ENCODE results near the gene COX20.
"Not testable (repeated sequence)": the region's sequence is repeated elsewhere in the genome, so short reads cannot be mapped to it uniquely, and the experiment has no call there.

COX20 gene, protein sequence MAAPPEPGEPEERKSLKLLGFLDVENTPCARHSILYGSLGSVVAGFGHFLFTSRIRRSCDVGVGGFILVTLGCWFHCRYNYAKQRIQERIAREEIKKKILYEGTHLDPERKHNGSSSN

DNA sequence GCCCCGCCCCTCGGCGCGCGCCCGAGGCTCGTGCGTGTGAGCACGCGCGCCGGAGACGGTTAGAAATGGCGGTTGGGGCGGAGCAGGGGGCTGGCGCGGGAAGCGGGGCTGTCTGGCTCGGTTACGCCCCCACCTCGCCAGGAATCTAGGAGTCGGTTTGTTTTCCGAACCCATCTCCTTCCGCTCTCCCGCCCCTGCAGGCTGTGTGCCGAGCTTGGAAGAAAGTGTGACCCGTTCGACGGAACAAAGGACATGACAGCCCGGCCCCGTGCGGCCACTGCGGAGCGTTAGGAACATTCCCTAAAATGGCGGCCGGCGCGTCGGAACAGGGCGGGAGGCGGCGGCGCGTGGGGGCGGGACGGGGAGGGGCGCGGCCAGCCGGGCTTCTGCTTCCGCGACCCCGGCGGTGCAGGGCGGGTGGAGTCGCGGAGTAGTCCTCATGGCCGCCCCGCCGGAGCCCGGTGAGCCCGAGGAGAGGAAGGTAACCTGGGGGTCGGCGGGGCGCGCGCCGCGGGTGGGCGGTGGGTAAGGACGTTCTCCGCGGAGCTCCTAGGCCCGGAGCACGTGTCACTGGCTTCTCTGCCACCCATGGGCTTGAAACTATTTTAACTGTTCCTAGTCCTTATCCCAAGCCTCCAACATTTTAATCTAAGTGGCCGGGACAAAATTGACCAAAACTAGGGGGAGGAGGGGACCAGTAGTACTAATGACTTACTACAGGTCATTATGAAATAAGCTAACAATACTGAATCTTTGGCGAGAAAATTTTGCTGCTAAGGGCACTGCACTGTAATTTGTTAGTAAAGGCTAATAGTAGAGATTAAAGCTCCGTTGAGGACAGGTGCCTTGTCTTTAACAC is at the start of gene COX20:
TSS of gene COX20 (plus strand) at position 383 of the 859 bp plus-strand sequence. CDS start at position 440, 57 bp downstream.
- H3K27ac ChIP-seq, result peak within 1 kb of the TSS; percentile 96 to 100 (median 100)

DNA sequence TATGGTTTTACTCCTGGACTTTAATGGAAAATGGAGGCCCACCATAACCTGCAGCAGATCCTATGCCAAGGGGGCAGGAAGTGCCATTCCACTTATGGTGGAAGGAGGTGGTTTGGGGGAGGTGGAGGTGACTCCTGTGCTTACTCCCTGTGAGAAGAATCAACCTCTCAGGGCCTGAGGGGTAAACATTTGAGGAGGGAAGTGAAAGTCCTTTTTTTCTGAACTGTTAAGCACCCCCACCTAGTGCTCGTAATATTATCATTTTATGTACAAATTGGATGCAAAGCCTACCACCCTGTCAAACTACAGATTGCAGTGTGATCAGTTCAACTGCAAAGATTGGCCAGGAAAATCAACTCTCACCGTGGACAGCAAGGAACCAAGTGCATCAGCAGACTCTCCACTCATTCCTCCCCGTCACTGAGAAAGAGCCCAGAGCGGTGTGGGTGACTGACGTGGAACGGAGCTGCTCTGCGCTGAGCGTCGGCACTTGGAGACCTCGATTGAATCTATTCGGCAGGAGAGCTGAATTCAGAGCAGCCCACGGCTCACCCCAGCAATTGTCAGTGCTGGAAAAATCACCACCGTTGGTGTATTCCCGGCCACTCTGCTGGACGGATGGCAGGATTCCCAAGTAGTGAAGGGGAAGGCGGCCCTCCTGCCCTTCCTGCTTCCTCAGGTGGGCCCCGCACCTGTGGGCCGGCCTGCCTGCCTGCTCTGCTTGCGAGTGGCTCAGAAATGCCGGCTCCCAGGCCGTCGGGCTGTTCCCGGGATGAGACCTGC is 46.8 kb upstream of the COX20 start:
- Histone ChIP-seq H3K4me3 (no peak overlapping the region), H3K27ac (no peak overlapping the region)

More for the DNA sequence above, at the start of gene COX20:
- peak within 1 kb of the TSS; percentile 62 to 80 (median 76) for H3K4me3 ChIP-seq

DNA sequence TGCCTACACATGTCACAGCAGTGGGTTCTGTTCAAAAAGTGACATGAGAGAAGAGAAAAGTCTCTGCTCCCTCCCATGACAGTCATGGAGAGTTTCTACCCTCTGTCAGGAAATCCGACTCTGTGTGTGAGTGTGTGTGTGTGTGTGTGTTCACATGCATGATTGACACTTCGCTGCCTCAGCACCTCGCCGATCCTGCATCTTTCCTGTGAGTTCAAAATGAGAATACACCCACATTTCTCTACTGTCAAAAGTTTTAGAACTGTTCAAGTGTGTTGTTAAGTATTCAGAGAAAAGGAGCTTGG is 46.2 kb upstream of the COX20 start:
- Histone ChIP-seq H3K27ac (no peak overlapping the region), H3K4me3 (no peak overlapping the region)

DNA sequence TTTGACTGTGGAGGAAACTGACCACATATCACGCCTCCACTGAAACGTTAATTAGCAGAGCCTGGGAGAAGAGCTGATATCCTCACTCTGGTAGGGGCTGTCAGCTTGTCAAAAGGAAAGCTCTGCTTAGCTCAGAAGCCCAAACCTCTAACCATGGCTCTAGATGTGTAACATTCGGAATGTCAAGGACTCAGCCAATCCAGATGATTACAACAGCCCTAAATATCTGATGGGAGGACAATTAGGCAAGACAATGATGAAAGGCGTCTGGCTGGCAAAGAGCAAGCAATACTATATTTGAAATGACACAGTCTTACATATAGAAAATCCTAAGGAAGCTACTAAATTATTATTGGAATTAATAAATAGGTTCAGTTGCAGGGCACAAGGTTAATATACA is 45.7 kb upstream of the COX20 start:
- Histone ChIP-seq H3K27ac (no peak overlapping the region), H3K4me3 (no peak overlapping the region)

DNA sequence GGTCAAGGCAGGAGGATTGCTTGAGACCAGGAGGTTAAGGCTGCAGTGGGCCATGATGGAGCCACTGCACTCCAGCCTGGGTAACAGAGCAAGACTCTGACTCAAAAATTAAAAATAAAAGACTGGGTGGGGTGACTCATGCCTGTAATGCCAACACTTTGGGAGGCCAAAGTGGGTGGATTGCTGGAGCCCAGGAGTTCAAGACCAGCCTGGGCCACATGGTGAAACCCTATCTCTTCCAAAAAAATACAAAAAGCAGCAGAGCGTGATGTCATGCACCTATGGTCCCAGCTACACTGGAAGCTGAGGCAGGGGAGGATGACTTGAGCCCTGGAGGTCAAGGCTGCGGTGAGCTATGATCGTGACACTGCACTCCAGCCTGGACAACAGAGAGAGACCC is 44.4 kb upstream of the COX20 start:
- H3K27ac ChIP-seq, result no peak overlapping the region
- H3K4me3 ChIP-seq, result no peak overlapping the region

DNA sequence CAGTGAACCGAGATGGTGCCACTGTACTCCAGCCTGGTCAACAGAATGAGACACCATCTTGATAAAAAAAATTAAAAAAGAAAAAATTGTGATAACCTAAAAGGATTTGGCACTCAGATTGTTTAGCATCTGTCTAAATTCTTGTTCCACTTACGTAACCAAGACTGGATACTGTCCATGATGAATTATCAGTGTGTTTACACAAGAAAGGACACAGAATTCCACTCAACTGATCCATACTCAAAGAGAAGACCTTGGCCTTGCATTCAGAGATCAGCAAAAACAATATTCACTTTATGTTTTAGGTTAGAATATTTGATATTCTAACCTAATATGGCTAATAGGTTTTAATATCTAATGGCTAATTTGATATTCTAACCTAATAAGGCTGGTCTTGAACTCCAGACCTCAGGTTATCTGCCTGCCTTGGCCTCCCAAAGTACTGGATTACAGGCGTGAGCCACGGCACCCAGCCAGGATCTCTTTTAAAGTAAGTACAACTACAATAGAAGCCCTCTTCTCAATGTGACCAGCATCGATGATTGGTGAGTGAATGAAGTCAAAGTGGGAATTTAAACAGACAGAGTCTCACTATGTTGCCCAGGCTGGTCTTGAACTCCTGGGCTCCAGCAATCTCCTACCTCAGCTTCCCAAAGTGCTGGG is 43.1 kb upstream of the COX20 start:
- no peak overlapping the region for H3K4me3 ChIP-seq
- H3K27ac ChIP-seq, result no peak overlapping the region

DNA sequence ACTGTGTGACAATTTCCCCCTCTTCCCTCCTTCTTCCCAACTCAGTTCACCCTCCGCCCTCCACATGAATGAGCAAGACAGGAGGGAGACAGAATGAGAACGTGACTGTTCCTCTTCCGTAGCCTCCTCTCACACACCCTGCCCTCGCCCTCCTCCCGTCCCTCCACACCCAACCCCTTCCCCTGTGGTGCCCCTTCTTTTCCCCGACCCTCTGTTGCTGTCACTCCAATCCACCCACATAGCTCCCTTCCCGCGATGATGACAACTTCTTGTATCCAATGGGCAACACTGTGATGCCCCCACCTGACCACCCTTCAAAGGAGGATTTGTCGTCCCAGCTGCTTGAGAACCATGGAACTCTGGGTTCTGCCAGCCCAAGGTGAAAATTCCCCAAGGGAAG is 41.4 kb upstream of the COX20 start:
- H3K27ac ChIP-seq, result no peak overlapping the region

DNA sequence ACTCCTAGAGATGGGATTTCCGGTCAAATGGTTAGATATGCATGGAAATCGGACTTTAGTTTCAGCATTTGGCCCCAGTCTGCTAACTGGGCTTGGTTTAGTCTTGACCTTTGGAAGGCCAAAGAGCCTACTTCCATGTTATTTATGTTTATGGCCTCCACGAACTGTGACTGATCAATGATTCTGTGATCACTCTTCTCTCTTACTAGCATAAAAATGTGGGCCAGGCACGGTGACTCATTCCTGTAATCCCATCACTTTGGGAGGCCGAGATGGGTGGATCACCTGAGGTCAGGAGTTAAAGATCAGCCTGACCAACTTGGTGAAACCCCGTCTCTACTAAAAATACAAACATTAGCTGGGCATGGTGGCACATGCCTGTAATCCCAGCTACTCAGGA is 40.9 kb upstream of the COX20 start:
- not testable (repeated sequence) for H3K27ac ChIP-seq, H3K4me3 ChIP-seq

More for the DNA sequence above, 41.4 kb upstream of the COX20 start:
- no peak overlapping the region for H3K4me3 ChIP-seq

DNA sequence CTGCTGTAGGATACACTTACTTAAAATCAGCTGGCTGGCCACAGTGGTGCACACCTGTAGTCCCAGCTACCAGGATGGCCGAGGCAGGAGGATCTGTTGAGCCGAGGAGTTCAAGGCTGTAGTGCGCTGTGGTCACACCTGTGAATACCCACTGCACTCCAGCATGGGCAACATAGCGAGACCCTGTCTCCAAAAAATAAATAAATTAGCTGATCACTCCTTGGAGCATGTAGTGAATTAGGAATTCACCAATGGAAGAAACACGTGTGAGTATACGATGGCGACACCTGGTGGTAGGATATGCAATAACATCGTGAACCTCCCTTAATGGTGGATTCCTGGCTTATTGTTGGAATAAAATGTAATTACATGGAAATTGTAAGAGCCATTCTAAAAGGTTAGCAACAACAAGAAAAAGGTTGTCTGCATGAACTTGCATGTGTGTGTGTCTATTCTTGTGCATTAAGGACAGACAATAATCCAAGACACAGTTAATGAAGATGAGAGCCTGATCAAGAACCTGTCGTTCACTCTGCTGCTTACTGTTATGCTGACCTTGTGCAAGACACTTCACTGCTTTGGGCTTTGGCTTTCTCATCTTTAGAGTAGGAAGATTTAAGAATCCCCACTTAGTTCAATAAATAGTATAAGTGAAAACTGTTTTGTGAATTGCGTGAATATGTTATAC is 38.6 kb upstream of the COX20 start:
- H3K4me3 ChIP-seq, result no peak overlapping the region

DNA sequence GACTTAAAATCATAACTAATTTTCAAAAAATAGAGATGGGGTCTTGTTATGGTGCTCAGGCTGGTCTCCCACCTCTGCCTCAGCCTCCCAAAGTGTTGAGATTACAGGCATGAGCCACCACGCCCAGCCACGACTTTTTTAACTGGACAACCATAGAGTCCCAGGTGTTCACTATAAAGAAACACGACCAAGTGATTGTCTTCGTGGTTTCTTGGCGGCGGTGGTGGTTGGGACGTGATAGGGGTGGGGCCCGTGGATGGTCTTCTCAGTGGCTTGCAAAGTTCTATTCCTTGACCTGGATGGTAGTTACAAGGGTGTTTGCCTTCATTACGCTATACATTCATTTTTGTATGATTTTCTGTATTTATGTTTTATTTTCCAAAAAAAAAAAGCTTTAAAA is 34.6 kb upstream of the COX20 start:
- H3K4me3 ChIP-seq, result no peak overlapping the region
- no peak overlapping the region for H3K27ac ChIP-seq

More for the DNA sequence above, 38.6 kb upstream of the COX20 start:
- H3K27ac ChIP-seq, result no peak overlapping the region

DNA sequence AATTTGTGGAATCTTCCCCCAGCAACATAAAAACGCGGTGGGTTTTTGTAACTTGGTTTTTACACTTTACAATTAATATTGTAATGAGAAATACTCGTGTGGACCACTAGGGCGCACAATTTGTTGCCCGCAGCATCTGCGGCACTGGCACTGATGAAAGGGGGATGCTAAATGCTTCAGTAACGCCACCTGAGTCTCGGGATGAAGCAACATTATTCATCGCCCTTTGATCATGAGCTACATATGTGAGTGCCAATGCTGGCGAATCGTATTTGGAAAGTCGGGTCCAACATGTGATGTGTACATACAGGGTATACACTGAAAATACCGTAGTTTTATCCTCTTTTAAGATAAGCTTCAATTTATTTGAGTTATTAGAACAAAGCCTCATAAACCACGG is 34.2 kb upstream of the COX20 start:
- no peak overlapping the region for H3K27ac ChIP-seq
- no peak overlapping the region for H3K4me3 ChIP-seq

DNA sequence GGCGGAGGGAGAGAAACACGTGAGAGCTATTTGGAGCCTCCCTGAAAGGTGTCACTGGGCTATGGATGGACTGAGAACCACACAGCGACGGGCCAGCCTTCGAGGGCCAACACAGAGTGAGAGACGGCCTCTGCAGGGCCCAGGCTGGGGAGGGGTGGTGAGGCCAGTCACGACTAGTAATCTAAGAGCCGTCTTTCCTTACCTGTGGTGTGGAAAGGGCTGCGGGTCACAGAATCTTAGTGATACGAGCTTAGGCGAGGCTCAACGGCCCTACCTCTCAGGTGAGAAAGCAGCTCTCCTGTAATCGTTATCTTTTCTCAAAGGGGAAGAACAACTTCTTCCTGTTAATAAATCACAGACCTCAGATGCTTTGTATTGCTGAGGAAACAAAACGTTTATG is 33.4 kb upstream of the COX20 start:
- Histone ChIP-seq H3K27ac (no peak overlapping the region), H3K4me3 (no peak overlapping the region)

DNA sequence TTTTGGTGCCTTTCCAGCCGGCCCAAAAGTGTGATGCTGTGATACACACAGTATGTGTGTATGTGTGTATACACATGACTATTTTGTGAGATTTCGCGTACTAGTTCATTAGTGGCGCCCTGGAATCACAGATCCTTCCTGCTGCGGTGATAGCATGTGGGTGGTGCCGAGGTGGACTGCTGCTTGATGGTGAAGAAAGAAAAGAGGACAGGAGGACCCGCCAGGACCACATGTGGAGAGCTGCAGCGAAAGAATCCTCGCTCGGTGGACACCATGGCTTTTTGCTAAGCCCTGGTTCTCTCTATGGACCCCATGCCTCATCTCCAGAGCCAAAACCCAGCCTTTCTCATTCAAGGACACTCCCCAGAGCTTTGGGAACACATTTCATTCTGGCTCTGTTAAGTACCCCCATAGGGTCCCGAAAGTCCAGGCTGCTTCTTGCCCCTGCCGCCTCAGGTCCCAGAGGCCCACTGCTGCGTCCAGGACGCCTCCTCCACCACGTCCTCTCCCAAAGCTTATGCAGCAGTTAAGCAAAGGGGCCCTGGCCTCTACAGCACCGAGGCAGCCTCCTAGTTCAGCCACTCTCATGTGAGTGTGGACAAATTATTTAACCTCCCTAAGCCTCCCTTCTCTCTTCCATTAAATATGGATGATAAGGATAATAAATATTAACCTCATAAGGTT is 32.8 kb upstream of the COX20 start:
- Histone ChIP-seq H3K27ac (no peak overlapping the region), H3K4me3 (no peak overlapping the region)

DNA sequence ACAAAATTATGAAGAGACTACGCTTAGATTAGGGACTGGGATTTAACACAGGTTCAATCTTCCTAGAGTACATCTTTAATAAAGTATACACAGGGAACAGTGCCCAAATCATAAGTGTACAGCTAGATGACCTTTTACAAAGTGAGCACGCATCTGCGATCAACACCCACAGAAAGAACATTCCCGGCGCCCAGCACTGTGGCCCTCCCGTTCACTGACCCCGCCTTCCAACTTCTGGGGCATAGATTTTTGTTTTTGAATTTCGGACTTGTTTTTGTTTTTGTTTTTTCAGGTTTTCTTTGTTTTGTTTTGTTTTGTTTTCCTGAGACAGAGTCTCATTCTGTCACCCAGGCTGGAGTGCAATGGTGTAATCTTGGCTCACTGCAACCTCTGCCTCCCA is 30.6 kb upstream of the COX20 start:
- Histone ChIP-seq H3K27ac (no peak overlapping the region), H3K4me3 (no peak overlapping the region)

DNA sequence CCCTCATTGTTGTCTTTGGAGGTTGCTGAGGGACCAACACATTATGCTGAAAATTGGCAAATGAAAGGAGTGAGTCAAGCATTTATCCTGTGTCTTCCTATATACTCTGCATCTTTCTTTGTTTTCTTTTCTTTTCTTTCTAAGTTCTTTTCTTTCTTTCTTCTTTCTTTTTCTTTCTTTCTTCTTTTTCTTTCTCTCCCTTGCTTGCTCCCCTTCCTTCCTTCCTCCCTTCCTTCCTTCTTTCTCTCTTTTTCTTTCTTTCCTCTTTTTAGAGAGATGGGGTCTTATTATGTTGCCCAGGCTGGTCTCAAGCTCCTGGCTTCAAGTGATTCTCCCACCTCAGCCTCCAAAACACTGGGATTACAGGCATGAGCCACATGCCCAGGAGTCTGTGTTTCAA is 28.3 kb upstream of the COX20 start:
- no peak overlapping the region for H3K4me3 ChIP-seq

DNA sequence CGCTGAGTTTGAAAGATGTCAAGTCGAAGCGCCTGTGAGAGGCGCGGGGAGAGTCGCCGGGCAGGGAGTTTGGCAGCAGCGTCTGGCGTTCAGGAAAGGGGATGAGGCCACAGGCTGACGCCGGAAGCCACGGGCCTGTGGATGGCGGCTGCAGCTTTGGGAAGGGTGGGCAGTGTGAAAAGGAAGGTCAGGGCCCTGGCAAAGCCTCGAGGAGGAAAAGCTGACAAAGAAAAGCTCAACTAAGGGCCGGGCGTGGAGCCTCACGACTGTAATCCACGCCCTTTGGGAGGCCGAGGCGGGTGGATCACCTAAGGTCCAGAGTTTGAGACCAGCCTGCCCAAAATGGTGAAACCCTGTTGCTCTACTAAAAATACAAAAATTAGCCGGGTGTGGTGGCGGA is 25.2 kb upstream of the COX20 start:
- Histone ChIP-seq H3K27ac (no peak overlapping the region), H3K4me3 (no peak overlapping the region)

More for the DNA sequence above, 28.3 kb upstream of the COX20 start:
- no peak overlapping the region for H3K27ac ChIP-seq

DNA sequence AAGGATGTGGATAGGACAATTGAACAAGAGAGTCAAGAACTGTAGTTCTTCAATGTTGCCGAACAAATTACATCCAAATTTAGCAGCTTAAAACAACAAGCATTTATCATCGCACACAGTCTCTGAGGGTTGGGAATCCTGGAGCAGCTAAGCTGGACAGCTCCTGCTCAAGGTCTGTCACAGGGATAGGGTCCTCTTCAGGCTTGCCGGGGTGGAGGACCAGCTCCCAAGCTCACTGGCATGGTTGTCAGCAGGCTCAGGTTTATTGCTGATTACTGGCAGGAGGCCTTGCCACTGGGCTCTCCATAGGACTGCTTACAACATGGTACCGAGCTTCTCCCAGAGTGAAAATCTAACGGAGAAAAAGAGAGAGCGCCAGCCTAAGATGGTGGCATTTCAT is 22.1 kb upstream of the COX20 start:
- H3K4me3 ChIP-seq, result no peak overlapping the region
- H3K27ac ChIP-seq, result no peak overlapping the region

DNA sequence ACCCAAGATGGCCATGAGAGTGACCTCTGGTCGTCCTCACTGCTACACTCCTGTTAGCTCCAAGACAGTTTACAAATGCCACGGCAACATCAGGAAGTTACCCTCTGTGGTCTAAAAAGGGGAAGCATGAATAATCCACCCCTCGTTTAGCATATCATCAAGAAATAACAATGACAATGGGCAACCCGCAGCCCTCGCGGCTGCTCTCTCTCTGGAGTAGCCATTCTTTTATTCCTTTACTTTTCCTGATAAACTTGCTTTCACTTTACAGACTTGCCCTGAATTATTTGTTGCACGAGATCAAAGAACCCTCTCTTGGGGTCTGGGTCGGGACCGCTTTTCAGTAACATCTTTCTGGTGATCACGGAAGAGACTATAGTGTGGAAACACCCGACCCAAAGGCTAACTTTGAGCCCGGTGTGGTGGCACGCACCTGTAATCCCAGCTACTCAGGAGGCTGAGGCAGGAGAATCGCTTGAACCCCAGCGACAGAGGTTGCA is 19.8 kb upstream of the COX20 start:
- peak overlapping the region in 4 of 7 experiments; percentile 7 to 18 (median 13) for H3K4me3 ChIP-seq
- peak overlapping the region in 2 of 21 experiments; percentile 30 to 43 for H3K27ac ChIP-seq

DNA sequence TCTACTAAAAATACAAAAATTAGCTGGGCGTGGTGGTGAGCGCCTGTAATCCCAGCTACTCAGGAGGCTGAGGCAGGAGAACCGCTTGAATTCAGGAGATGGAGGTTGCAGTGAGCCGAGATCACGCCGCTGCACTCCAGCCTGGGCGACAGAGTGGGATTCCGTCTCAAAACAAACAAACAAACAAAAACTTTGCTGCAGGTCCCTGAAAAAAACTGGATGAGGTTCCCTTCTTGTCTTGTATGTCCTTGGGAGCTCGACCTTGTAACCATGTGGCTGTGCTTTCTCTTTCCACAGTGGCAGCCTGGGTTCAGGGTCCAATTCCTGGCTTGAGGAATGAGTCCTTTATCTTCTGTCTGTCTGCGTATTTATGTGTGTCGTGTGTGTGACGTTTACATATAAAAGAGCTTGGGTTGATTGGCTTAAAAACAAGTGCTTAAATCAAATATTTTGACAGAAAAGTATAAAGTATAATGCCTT is 18.0 kb upstream of the COX20 start:
- no peak overlapping the region for H3K27ac ChIP-seq

More for the DNA sequence above, 18.0 kb upstream of the COX20 start:
- H3K4me3 ChIP-seq, result no peak overlapping the region
